Ovary (tissue), 9 donors: ENCODE measurements around the gene SEC16B. TPM values are rescaled to one million over a fixed set of nuclear protein-coding genes. Genes with fewer than 3 reads are reported as not detected.

Experiments used
- DNase-seq, 5 donors: peaks; one replicate each; pipeline ENCODE4 v3.0.0-alpha.2; 2019 to 2020
- H3K27ac ChIP-seq, 2 donors: fragments of 200-600 bp; one replicate each; pipeline versions ENCODE4 v1.5.1 to v1.8.0; 2019 to 2022
- H3K27me3 ChIP-seq: fragments of 200-600 bp; one replicate; pipeline ENCODE4 v1.8.0; 2022
- H3K36me3 ChIP-seq: fragments of 200-600 bp; sonication (generic); one replicate; pipeline ENCODE4 v1.5.1; 2019
- H3K4me1 ChIP-seq: one replicate; pipeline ENCODE4 v1.8.1; 2013; ENCODE audit warnings: mild to moderate bottlenecking, moderate library complexity; ENCODE audit not compliant: insufficient read depth
- H3K4me3 ChIP-seq: fragments of 200-600 bp; sonication (generic); one replicate; pipeline ENCODE4 v1.5.1; 2017
- H3K9me3 ChIP-seq, 2 donors: fragments of 200-600 bp in 1 of 2; sonication (generic) in 1 of 2; one replicate each; pipeline versions ENCODE4 v1.5.1 to v1.8.1; 2013 to 2019; ENCODE audit warnings: mild to moderate bottlenecking in 1 of 2, moderate library complexity in 1 of 2
- CTCF ChIP-seq, 3 donors: fragments of 450-650 bp in 2 of 3; fragments of 200-600 bp in 1 of 3; IDR thresholded peaks; one replicate each; pipeline versions ENCODE4 v1.5.1 to v1.8.0; 2016 to 2022; ENCODE audit warnings: antibody characterized with exemption in 3 of 3, mild to moderate bottlenecking in 1 of 3
- EP300 ChIP-seq: sonication (generic); formaldehyde crosslinking; IDR thresholded peaks from one replicate; pipeline ENCODE4 v1.6.1; 2017; ENCODE audit warnings: antibody characterized with exemption
- POLR2A ChIP-seq: fragments of 450-650 bp; IDR thresholded peaks from one replicate; pipeline ENCODE4 v1.6.1; 2017; ENCODE audit warnings: antibody characterized with exemption, mild to moderate bottlenecking, moderate library complexity
- WGBS, 3 donors: extraction: QIAGEN DNeasy Blood & Tissue Kit in 1 of 3; methylation state at CpG; one replicate each; pipeline versions ENCODE4 v1.1.5 to v1.1.7; 2013 to 2017; 5-methylcytosine and 5-hydroxymethylcytosine counted together
- intact Hi-C, 4 donors: fragments of 100-400 bp; cut with DNase I; formaldehyde crosslinking; loops; one replicate each; pipeline versions ENCODE4 v1.11.0 to v1.15.1; 2022 to 2023
- polyA plus RNA-seq, 2 donors: library from polyadenylated mRNA; stranded (reverse); fragments of 200-250 nt in 1 of 2; fragments of 350-450 nt in 1 of 2; fragmentation: Illumina TruSeq in 1 of 2; extraction: RNeasy Lipid Tissue Mini Kit (QIAGEN cat#74804) in 1 of 2; gene quantifications; one replicate each; pipeline ENCODE4 v1.2.3, GENCODE V29; 2013 to 2014
- total RNA-seq, 7 donors: library from RNA; depleted of rRNA in 2 of 7; stranded (reverse); fragments of >200 nt in 2 of 7; fragmentation: NEBNext Ultra II Directional in 3 of 7; extraction: Animal tissue kit (Norgen Biotek cat#: 25700) in 3 of 7; gene quantifications; one replicate each; pipeline versions ENCODE4 v1.1.0 to v1.2.4, GENCODE V29; 2016 to 2023
- donor health status: DM: no; HTN: no; CAD: no; lungs with moderate emphysema.
- donor health status: DM: no; HTN: no; CAD: no.
- donor health status: Bipolar disorder and iron deficiency.
- donor health status: DM: yes; HTN: yes; CAD: no.
- donor health status: DM: no; HTN: no; CAD: no.
- donor health status: DM: yes; HTN: yes; CAD: no.

The SEC16B gene
- total and polyA plus RNA-seq, 9 donors, result 1.6 to 5.1 (median 3.0) TPM

GRCh38 chr1:178011864-178012503 is 42.1 kb upstream of the SEC16B start:
- Histone ChIP-seq H3K4me1 (no peaks in the 10 kb centered on the region), H3K27me3 (no peaks in the 10 kb centered on the region), H3K36me3 (no peaks in the 10 kb centered on the region), H3K4me3 (no peak overlapping the region), H3K27ac (no peak overlapping the region), H3K9me3 (no peaks in the 10 kb centered on the region)
- no peak for DNase-seq
- WGBS, 3 donors, result 49 to 65% (median 50%) methylated on average over 2 of the region's 2 CpGs
- no peak for TF ChIP-seq CTCF (IDR thresholded peaks at IDR 0.05)
- TF ChIP-seq EP300, result no peak
- TF ChIP-seq POLR2A, result no peak
- intact Hi-C loops, result no loop called here

GRCh38 chr1:178011465-178011828 is 41.6 kb upstream of the SEC16B start:
- no peak for DNase-seq
- Histone ChIP-seq H3K9me3 (no peaks in the 10 kb centered on the region), H3K27me3 (no peaks in the 10 kb centered on the region), H3K36me3 (no peaks in the 10 kb centered on the region), H3K4me3 (no peak overlapping the region), H3K4me1 (no peaks in the 10 kb centered on the region), H3K27ac (no peak overlapping the region)
- intact Hi-C loops, result no loop called here
- 14 to 42% (median 18%) methylated on average over 3 of the region's 3 CpGs for WGBS, 3 donors
- TF ChIP-seq CTCF (IDR thresholded peaks at IDR 0.05) (no peak), POLR2A (no peak), EP300 (no peak)

GRCh38 chr1:178010674-178011464 is 41.0 kb upstream of the SEC16B start:
- 67 to 77% (median 68%) methylated on average over 10 of the region's 10 CpGs for WGBS, 3 donors
- H3K9me3 ChIP-seq, result no peaks in the 10 kb centered on the region
- H3K36me3 ChIP-seq, result no peaks in the 10 kb centered on the region
- no peak overlapping the region for H3K27ac ChIP-seq
- no peaks in the 10 kb centered on the region for H3K27me3 ChIP-seq
- intact Hi-C loops, result no loop called here
- no peaks in the 10 kb centered on the region for H3K4me1 ChIP-seq
- H3K4me3 ChIP-seq, result no peak overlapping the region
- TF ChIP-seq EP300, result no peak
- TF ChIP-seq POLR2A, result no peak
- TF ChIP-seq CTCF (IDR thresholded peaks at IDR 0.05), result no peak
- no peak for DNase-seq

GRCh38 chr1:178006043-178006442 is 36.2 kb upstream of the SEC16B start:
- TF ChIP-seq CTCF (IDR thresholded peaks at IDR 0.05), result no peak
- no peak for TF ChIP-seq POLR2A
- TF ChIP-seq EP300, result no peak
- no peaks in the 10 kb centered on the region for H3K9me3 ChIP-seq
- no peaks in the 10 kb centered on the region for H3K36me3 ChIP-seq
- intact Hi-C loops, result no loop called here
- no peak for DNase-seq
- H3K4me3 ChIP-seq, result no peak overlapping the region
- H3K4me1 ChIP-seq, result no peaks in the 10 kb centered on the region
- WGBS, 3 donors, result 90 to 96% (median 94%) methylated on average over 4 of the region's 4 CpGs
- H3K27ac ChIP-seq, result no peak overlapping the region
- H3K27me3 ChIP-seq, result no peaks in the 10 kb centered on the region
